Keratinocyte (primary cell): ENCODE results near the gene MYO10. TPM values are rescaled to one million over a fixed set of nuclear protein-coding genes. Genes with fewer than 3 reads are reported as not detected.

Experiments used
- DNase-seq: peaks from one replicate; pipeline ENCODE4 v3.0.0-alpha.2; 2011; ENCODE audit warnings: low read depth, missing footprints, low spot score
- FAIRE-seq: peaks from 2 replicates; lab custom pipeline; 2011; peaks lifted over from hg19 to GRCh38; lab: Jason Lieb, UNC
- H2AFZ ChIP-seq: 2 replicates; pipeline ENCODE4 v1.6.0; 2012; ENCODE audit warnings: low read length, control low read depth, inconsistent platforms; ENCODE audit not compliant: control insufficient read depth
- H3K27ac ChIP-seq: 2 replicates; pipeline ENCODE4 v1.5.1; 2011; ENCODE audit warnings: low read length; ENCODE audit not compliant: control insufficient read depth, insufficient read depth
- H3K27me3 ChIP-seq: 3 replicates; pipeline ENCODE4 v1.6.0; 2011; ENCODE audit warnings: low read length; ENCODE audit not compliant: control insufficient read depth, insufficient read depth; ENCODE audit errors: extremely low read depth
- H3K36me3 ChIP-seq, 2 experiments: 2 replicates in 1 of 2; 3 replicates in 1 of 2; pipeline ENCODE4 v1.5.1; 2011; ENCODE audit warnings: low read length in 2 of 2, mild to moderate bottlenecking in 1 of 2; ENCODE audit not compliant: control insufficient read depth in 2 of 2, insufficient read depth in 2 of 2; ENCODE audit errors: extremely low read depth in 1 of 2
- H3K4me1 ChIP-seq: 3 replicates; pipeline ENCODE4 v1.5.1; 2011; ENCODE audit warnings: low read length; ENCODE audit not compliant: control insufficient read depth, insufficient read depth; ENCODE audit errors: extremely low read depth
- H3K4me2 ChIP-seq: 3 replicates; pipeline ENCODE4 v1.6.0; 2011; ENCODE audit warnings: low read depth, low read length; ENCODE audit not compliant: control insufficient read depth, insufficient read depth; ENCODE audit errors: extremely low read depth
- H3K4me3 ChIP-seq, 3 experiments: fragments of 200-600 bp in 1 of 3; sonication (generic) in 1 of 3; 2 replicates in 2 of 3; 3 replicates in 1 of 3; pipeline ENCODE4 v1.5.1; 2011 to 2016; ENCODE audit warnings: low read length in 3 of 3, mild to moderate bottlenecking in 3 of 3, control low read depth in 2 of 3, inconsistent platforms in 1 of 3, low read depth in 1 of 3, mixed read lengths in 1 of 3, mixed run types in 1 of 3, moderate library complexity in 1 of 3; ENCODE audit not compliant: control insufficient read depth in 2 of 3, insufficient read depth in 2 of 3; ENCODE audit errors: extremely low read depth in 1 of 3
- H3K79me2 ChIP-seq: 2 replicates; pipeline ENCODE4 v1.6.0; 2012; ENCODE audit warnings: low read length; ENCODE audit not compliant: control insufficient read depth, insufficient read depth
- H3K9ac ChIP-seq: 3 replicates; pipeline ENCODE4 v1.6.0; 2011; ENCODE audit warnings: low read length; ENCODE audit not compliant: control insufficient read depth, insufficient read depth; ENCODE audit errors: extremely low read depth
- H3K9me1 ChIP-seq: 3 replicates; pipeline ENCODE4 v1.6.0; 2011; ENCODE audit warnings: low read length; ENCODE audit not compliant: control insufficient read depth, insufficient read depth; ENCODE audit errors: extremely low read depth
- H3K9me3 ChIP-seq: 2 replicates; pipeline ENCODE4 v1.5.1; 2012; ENCODE audit warnings: low read depth, low read length; ENCODE audit not compliant: control insufficient read depth
- H4K20me1 ChIP-seq: 3 replicates; pipeline ENCODE4 v1.6.0; 2011; ENCODE audit warnings: low read length; ENCODE audit not compliant: control insufficient read depth, insufficient read depth; ENCODE audit errors: extremely low read depth
- EZH2 ChIP-seq: IDR thresholded peaks from one replicate; pipeline ENCODE4 v1.6.1; 2012; ENCODE audit warnings: inconsistent platforms, mild to moderate bottlenecking, low read length, moderate library complexity
- dilution Hi-C: fragments of 300-500 bp; cut with MboI; formaldehyde crosslinking; loops from one replicate; pipeline ENCODE4 v1.7.0; 2020; ENCODE audit warnings: low sequenced_read_pairs; ENCODE audit not compliant: extremely low pct_ligation_motif_present
- polyA plus RNA-seq, 5 experiments: library from polyadenylated mRNA; depleted of rRNA in 3 of 5; stranded (reverse) in 3 of 5; stranded (forward) in 1 of 5; unstranded in 1 of 5; fragments of >200 nt; gene quantifications; 1 replicate in 1 of 5; 2 replicates in 3 of 5; 3 replicates in 1 of 5; pipeline versions ENCODE4 v1.2.1 to v1.2.3, GENCODE V29; 2011 to 2012; ENCODE audit warnings: missing spikeins in 2 of 5, low read depth in 1 of 5, low replicate concordance in 1 of 5
- TF ChIP-seq, protein P1 (sequence below), 3 experiments: IDR thresholded peaks in 1 of 3; conservative IDR thresholded peaks in 1 of 3; optimal IDR thresholded peaks in 1 of 3; 2 replicates in 2 of 3; 3 replicates in 1 of 3; pipeline versions ENCODE3 to v1.5.1; 2011; ENCODE audit warnings: low read length in 3 of 3, mild to moderate bottlenecking in 3 of 3, moderate library complexity in 2 of 3, control low read depth in 1 of 3, inconsistent platforms in 1 of 3; ENCODE audit not compliant: insufficient read depth in 2 of 3; ENCODE audit errors: extremely low read depth in 1 of 3

MYO10 gene
- polyA plus RNA-seq, 1 donor (not counting 4 experiments of a cell fraction or from before 2014, with no cell fraction given) = 22.0 TPM

GRCh38 chr5:16685069-16685468, 251.0 kb downstream of the MYO10 start:
- Histone ChIP-seq H3K9ac (no peak overlapping the region), H3K4me1 (no peaks in the 10 kb centered on the region), H3K9me3 (no peaks in the 10 kb centered on the region), H3K4me2 (no peak overlapping the region), H2AFZ (no peak overlapping the region), H3K9me1 (no peaks in the 10 kb centered on the region), H3K27me3 (no peaks in the 10 kb centered on the region), H3K36me3 (peaks cover 28 to 37% of the 10 kb centered on the region in 2 experiments), H3K4me3 (no peak overlapping the region), H3K27ac (no peak overlapping the region), H3K79me2 (no peaks in the 10 kb centered on the region), H4K20me1 (peaks cover under 1% of the 10 kb centered on the region)
- DNase-seq (no peak), FAIRE-seq (no peak)
- TF ChIP-seq EZH2 = no peak
- TF ChIP-seq, protein P1, sequence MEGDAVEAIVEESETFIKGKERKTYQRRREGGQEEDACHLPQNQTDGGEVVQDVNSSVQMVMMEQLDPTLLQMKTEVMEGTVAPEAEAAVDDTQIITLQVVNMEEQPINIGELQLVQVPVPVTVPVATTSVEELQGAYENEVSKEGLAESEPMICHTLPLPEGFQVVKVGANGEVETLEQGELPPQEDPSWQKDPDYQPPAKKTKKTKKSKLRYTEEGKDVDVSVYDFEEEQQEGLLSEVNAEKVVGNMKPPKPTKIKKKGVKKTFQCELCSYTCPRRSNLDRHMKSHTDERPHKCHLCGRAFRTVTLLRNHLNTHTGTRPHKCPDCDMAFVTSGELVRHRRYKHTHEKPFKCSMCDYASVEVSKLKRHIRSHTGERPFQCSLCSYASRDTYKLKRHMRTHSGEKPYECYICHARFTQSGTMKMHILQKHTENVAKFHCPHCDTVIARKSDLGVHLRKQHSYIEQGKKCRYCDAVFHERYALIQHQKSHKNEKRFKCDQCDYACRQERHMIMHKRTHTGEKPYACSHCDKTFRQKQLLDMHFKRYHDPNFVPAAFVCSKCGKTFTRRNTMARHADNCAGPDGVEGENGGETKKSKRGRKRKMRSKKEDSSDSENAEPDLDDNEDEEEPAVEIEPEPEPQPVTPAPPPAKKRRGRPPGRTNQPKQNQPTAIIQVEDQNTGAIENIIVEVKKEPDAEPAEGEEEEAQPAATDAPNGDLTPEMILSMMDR (optimal IDR thresholded peaks at IDR 0.05 in 1 of 3, IDR thresholded peaks at IDR 0.05 in 1 of 3, conservative IDR thresholded peaks at IDR 0.05 in 1 of 3; ENCODE audit: extremely low read depth in 1 of 3, insufficient read depth in 2 of 3, low read length in 3 of 3) = no peak
- dilution Hi-C loops = no loop called here

GRCh38 chr5:16681876-16682275, 254.2 kb downstream of the MYO10 start:
- Histone ChIP-seq H2AFZ (no peak overlapping the region), H3K4me2 (no peak overlapping the region), H4K20me1 (no peaks in the 10 kb centered on the region), H3K9me1 (no peaks in the 10 kb centered on the region), H3K27me3 (no peaks in the 10 kb centered on the region), H3K9ac (no peak overlapping the region), H3K4me3 (no peak overlapping the region), H3K9me3 (no peaks in the 10 kb centered on the region), H3K4me1 (no peaks in the 10 kb centered on the region), H3K27ac (no peak overlapping the region), H3K36me3 (peaks cover 28 to 33% of the 10 kb centered on the region in 2 experiments), H3K79me2 (no peaks in the 10 kb centered on the region)
- FAIRE-seq (no peak), DNase-seq (no peak)
- dilution Hi-C loops = no loop called here
- TF ChIP-seq, protein P1 (optimal IDR thresholded peaks at IDR 0.05 in 1 of 3, IDR thresholded peaks at IDR 0.05 in 1 of 3, conservative IDR thresholded peaks at IDR 0.05 in 1 of 3; ENCODE audit: extremely low read depth in 1 of 3, insufficient read depth in 2 of 3, low read length in 3 of 3) = no peak
- no peak for TF ChIP-seq EZH2
